ENCODE data around the gene MYBPC2. TPM values are rescaled to one million over a fixed set of nuclear protein-coding genes. Genes with fewer than 3 reads are reported as not detected.

MYBPC2 gene
- total RNA-seq, 1 donor from 2014 or later = 0.61 TPM

DNA sequence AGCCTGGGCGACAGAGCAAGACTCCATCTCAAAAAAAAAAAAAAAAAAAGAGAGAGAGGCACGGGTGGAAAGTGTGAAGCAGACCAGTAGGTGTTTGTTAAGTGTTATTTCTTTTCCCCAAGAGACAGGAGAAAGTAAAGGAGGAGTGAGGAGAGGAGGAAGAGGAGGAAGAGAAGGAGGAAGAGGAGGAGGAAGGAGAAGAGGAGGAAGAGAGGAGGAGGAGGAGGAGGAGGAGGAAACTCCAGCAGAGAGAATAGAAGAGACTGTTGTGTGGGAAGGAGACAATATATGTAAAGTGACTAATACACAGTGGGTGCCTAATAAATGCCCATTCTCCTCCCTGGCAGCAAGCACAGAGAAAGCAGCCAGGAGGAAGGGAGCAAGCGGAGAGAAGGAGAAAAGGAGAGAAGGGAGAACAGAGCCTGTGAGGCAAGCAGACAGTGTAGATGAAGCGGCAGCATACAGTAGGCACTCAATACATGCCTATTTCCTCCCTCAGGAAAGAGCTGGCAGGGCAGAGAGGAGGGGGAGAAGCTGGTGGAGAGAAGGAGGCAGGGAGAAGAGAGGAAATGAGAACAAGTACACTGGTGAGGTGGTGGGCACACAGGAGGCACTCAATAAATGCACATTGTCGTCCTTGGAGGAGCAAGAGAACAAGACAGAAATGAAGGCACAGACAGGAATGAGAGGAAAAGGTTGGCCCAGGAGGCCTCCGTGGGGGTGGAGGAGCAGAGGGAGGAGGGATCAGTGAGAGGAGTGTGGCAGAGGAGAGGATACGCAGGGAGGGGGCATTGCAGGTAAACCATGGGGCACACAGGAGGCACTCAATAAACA, 61.7 kb downstream of the MYBPC2 start:
- Mint-ChIP-seq H3K4me1 (ENCODE audit: low read depth, unreplicated experiment) (peaks cover 19% of the 10 kb centered on the region), H3K9me3 (ENCODE audit: unreplicated experiment) (peaks cover 9% of the 10 kb centered on the region), H3K27me3 (ENCODE audit: unreplicated experiment) (peaks cover 13% of the 10 kb centered on the region), H3K27ac (ENCODE audit: unreplicated experiment) (no peak overlapping the region), H3K36me3 (ENCODE audit: unreplicated experiment) (peaks cover 6% of the 10 kb centered on the region), H3K4me3 (ENCODE audit: unreplicated experiment) (no peak overlapping the region)
- TF ChIP-seq, protein P1, sequence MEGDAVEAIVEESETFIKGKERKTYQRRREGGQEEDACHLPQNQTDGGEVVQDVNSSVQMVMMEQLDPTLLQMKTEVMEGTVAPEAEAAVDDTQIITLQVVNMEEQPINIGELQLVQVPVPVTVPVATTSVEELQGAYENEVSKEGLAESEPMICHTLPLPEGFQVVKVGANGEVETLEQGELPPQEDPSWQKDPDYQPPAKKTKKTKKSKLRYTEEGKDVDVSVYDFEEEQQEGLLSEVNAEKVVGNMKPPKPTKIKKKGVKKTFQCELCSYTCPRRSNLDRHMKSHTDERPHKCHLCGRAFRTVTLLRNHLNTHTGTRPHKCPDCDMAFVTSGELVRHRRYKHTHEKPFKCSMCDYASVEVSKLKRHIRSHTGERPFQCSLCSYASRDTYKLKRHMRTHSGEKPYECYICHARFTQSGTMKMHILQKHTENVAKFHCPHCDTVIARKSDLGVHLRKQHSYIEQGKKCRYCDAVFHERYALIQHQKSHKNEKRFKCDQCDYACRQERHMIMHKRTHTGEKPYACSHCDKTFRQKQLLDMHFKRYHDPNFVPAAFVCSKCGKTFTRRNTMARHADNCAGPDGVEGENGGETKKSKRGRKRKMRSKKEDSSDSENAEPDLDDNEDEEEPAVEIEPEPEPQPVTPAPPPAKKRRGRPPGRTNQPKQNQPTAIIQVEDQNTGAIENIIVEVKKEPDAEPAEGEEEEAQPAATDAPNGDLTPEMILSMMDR (IDR thresholded peaks at IDR 0.05; ENCODE audit: partially characterized antibody, unreplicated experiment) = no peak
- no peak for DNase-seq

DNA sequence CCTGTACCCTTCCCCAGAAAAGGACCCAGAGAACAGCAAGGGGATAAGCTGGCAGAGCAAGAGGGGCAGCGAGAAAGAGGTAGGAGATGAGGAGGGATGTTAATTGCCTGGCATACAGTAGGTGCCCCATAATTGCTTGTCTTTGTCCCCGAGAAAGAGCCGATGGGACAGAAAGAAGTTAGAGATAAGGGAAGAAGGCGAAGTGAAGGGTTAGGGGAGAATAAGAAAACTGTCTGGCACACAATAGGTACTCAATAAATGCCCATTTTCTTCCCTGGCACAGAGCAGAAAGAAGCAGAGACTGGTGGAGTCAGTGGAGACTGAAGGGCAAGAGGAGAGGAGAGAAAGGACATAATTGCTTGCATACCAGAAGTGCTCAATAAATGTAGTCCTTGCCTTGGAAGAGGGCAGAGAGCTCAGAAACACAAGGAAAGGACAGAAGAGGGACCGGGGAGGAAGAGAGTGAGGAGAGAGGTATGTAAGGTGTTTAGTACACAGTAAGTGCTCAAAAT, 62.4 kb downstream of the MYBPC2 start:
- DNase-seq = no peak
- TF ChIP-seq, protein P1 (IDR thresholded peaks at IDR 0.05; ENCODE audit: partially characterized antibody, unreplicated experiment) = no peak
- Mint-ChIP-seq H3K9me3 (ENCODE audit: unreplicated experiment) (peaks cover 7% of the 10 kb centered on the region), H3K4me3 (ENCODE audit: unreplicated experiment) (no peak overlapping the region), H3K27me3 (ENCODE audit: unreplicated experiment) (peaks cover 10% of the 10 kb centered on the region), H3K4me1 (ENCODE audit: low read depth, unreplicated experiment) (peaks cover 19% of the 10 kb centered on the region), H3K36me3 (ENCODE audit: unreplicated experiment) (peaks cover 6% of the 10 kb centered on the region), H3K27ac (ENCODE audit: unreplicated experiment) (peak overlapping the region; percentile 6)

DNA sequence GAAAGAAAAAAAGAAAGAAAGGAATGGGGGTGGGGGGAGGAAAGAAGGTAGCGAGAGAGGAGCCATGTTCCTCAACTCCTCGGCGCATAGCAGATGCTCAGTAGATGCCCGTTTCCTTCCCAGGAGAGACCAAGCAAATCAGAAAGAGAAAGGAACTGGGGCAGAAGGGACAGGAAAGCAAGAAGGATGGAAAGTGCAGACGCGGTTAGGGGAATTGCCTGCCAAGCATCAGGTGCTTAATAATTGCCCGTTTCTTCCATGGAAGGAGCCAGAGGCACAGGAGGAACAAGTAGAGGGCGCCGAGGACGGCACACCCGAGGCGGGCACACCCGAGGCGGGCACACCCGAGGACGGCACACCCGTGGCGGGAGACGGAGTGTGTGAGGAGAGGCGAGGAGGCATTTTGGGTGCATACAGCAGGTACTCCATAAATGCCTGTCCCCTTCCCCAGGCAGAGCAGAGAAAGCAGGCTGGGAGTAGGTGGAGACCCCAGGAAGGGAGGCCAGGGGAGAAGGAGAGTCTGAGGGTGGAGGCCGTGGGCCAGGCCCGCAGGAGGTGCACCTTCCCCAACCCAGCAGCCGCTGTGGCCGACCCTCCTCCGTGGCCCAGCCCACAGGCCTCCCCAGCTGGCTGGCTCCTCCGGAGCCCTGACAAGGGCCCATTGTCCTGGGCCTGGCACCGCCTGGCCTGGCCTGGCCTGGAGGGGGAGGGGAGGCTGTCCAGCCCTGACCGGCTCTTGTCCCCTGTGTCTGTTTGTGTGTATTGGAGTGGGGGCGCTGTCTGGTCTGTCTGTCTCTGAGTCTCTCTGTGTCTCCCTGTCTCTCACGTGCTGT, 63.7 kb downstream of the MYBPC2 start:
- Mint-ChIP-seq H3K27me3 (ENCODE audit: unreplicated experiment) (peaks cover 9% of the 10 kb centered on the region), H3K4me1 (ENCODE audit: low read depth, unreplicated experiment) (peaks cover 11% of the 10 kb centered on the region), H3K4me3 (ENCODE audit: unreplicated experiment) (peak overlapping the region; percentile 14), H3K27ac (ENCODE audit: unreplicated experiment) (peak overlapping the region; percentile 28), H3K9me3 (ENCODE audit: unreplicated experiment) (peaks cover 6% of the 10 kb centered on the region), H3K36me3 (ENCODE audit: unreplicated experiment) (peaks cover 6% of the 10 kb centered on the region)
- DNase-seq = peak; percentile 67
- TF ChIP-seq, protein P1 (IDR thresholded peaks at IDR 0.05; ENCODE audit: partially characterized antibody, unreplicated experiment) = no peak

DNA sequence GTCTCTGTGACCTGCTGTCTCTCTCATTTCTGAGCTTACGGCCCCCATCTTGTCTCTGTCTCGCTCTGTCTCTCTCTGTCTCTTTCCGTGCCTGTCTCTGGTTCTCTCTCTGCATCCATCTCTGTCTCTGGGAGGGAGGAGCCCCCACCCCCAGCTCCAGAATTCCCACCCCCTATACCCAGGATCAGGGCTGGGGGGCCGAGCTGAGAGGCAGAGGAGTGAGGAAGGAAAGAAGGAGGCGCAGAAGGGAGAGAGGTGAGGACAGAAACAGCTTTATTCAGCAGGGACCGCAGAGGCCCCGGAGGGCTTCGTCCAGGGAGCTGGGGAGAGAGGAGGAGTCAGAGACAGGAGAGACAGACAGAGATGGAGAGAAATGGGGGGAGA, 64.3 kb downstream of the MYBPC2 start:
- TF ChIP-seq, protein P1 (IDR thresholded peaks at IDR 0.05; ENCODE audit: partially characterized antibody, unreplicated experiment) = no peak
- H3K4me3 Mint-ChIP-seq (ENCODE audit: unreplicated experiment) = no peak overlapping the region
- H3K4me1 Mint-ChIP-seq (ENCODE audit: low read depth, unreplicated experiment) = peaks cover 5% of the 10 kb centered on the region
- H3K36me3 Mint-ChIP-seq (ENCODE audit: unreplicated experiment) = no peaks in the 10 kb centered on the region
- no peak overlapping the region for H3K27ac Mint-ChIP-seq (ENCODE audit: unreplicated experiment)
- peaks cover 2% of the 10 kb centered on the region for H3K9me3 Mint-ChIP-seq (ENCODE audit: unreplicated experiment)
- peaks cover 4% of the 10 kb centered on the region for H3K27me3 Mint-ChIP-seq (ENCODE audit: unreplicated experiment)
- peak; percentile 43 for DNase-seq
